HCT116 (cell line): ENCODE data around the gene GPR107. TPM values are rescaled to one million over a fixed set of nuclear protein-coding genes. Genes with fewer than 3 reads are reported as not detected.

Experiments
- ATAC-seq: fragments of 200-7000 bp; cut with Tn5 transposase; 2 replicates; pipeline ENCODE4 v1.9.1; 2020; ENCODE audit warnings: mild to moderate bottlenecking, moderate library complexity
- BruUV-seq: library from RNA; stranded (reverse); fragments of 400-500 nt; replicated peaks from 2 replicates; lab custom pipeline; 2021; lab: Mats Ljungman, UMichigan
- CTCF ChIA-PET: fragments of 300-600 bp; sonication (Branson Sonifier 250); formaldehyde crosslinking; loops from one replicate; lab custom pipeline; 2021; ENCODE audit warnings: antibody characterized with exemption; lab: Charles Lee
- POLR2A ChIA-PET: fragments of 300-600, 350-600 bp; sonication (Branson Sonifier 250); formaldehyde crosslinking; loops from one replicate; lab custom pipeline; 2021; ENCODE audit warnings: antibody characterized with exemption; lab: Charles Lee
- RAD21 ChIA-PET, 2 experiments: fragments of 300-600 bp; sonication (Branson Sonifier 250); formaldehyde crosslinking; loops; one replicate each; lab custom pipeline; 2023; ENCODE audit warnings: low total read pairs in 2 of 2; ENCODE audit not compliant: uncharacterized antibody in 2 of 2, unreplicated experiment in 2 of 2, low non-redundant PET in 1 of 2; lab: Charles Lee
- DNase-seq: peaks from one replicate; pipeline ENCODE4 v3.0.0-alpha.2; 2010; ENCODE audit warnings: low read depth, low spot score
- H2AFZ ChIP-seq: fragments of 200-600 bp; shearing (Covaris generic), sonication (generic); 2 replicates; pipeline ENCODE4 v1.6.1; 2017; ENCODE audit warnings: low read depth, mixed run types, mixed read lengths, antibody characterized with exemption, low read length; ENCODE audit not compliant: poor library complexity, severe bottlenecking
- H3K27ac ChIP-seq: 2 replicates; pipeline ENCODE4 v1.5.1; 2012; ENCODE audit warnings: low read depth, low read length
- H3K27me3 ChIP-seq: fragments of 200-600 bp; sonication (generic); 2 replicates; pipeline ENCODE4 v1.6.1; 2016; ENCODE audit warnings: mixed run types, low read length, mixed read lengths; ENCODE audit not compliant: insufficient read depth
- H3K36me3 ChIP-seq, 2 experiments: fragments of 200-500 bp in 1 of 2; fragments of 200-600 bp in 1 of 2; sonication (Bioruptor generic) in 1 of 2; sonication (generic) in 1 of 2; 2 replicates each; pipeline versions ENCODE4 v1.5.1 to v1.6.1; 2014 to 2016; ENCODE audit warnings: low read length in 2 of 2, inconsistent platforms in 1 of 2, mixed read lengths in 1 of 2, mixed run types in 1 of 2; ENCODE audit not compliant: insufficient read depth in 2 of 2, control insufficient read depth in 1 of 2
- H3K4me1 ChIP-seq, 2 experiments: fragments of 200-600 bp in 1 of 2; sonication (generic) in 1 of 2; 2 replicates each; pipeline versions ENCODE4 v1.5.1 to v1.6.1; 2012 to 2017; ENCODE audit warnings: low read length in 2 of 2, inconsistent platforms in 1 of 2, mild to moderate bottlenecking in 1 of 2, mixed read lengths in 1 of 2, mixed run types in 1 of 2, moderate library complexity in 1 of 2; ENCODE audit not compliant: insufficient read depth in 2 of 2, control insufficient read depth in 1 of 2
- H3K4me2 ChIP-seq: fragments of 200-600 bp; sonication (generic); 2 replicates; pipeline ENCODE4 v1.6.1; 2017; ENCODE audit warnings: mixed run types, low read length, mixed read lengths
- H3K4me3 ChIP-seq, 2 experiments: fragments of 200-600 bp in 1 of 2; sonication (generic) in 1 of 2; replicated peaks in 1 of 2; 2 replicates each; pipeline ENCODE4 v1.5.1; 2011 to 2016; ENCODE audit warnings: low read length in 2 of 2, control low read depth in 1 of 2, low read depth in 1 of 2, mild to moderate bottlenecking in 1 of 2, mixed read lengths in 1 of 2, mixed run types in 1 of 2
- H3K79me2 ChIP-seq: fragments of 200-600 bp; sonication (generic); 2 replicates; pipeline ENCODE4 v1.6.1; 2017; ENCODE audit warnings: mild to moderate bottlenecking, mixed run types, low read length, moderate library complexity, mixed read lengths; ENCODE audit not compliant: insufficient read depth
- H3K9ac ChIP-seq: fragments of 200-600 bp; sonication (generic); 2 replicates; pipeline ENCODE4 v1.6.1; 2016; ENCODE audit warnings: low read length, mixed read lengths
- H3K9me2 ChIP-seq: fragments of 200-600 bp; sonication (generic), shearing (Covaris generic); 2 replicates; pipeline ENCODE4 v1.6.1; 2017; ENCODE audit warnings: mixed run types, mild to moderate bottlenecking, moderate library complexity; ENCODE audit not compliant: insufficient read depth
- H3K9me3 ChIP-seq, 2 experiments: fragments of 200-500 bp in 1 of 2; fragments of 200-600 bp in 1 of 2; sonication (Bioruptor generic) in 1 of 2; sonication (generic) in 1 of 2; 2 replicates each; pipeline ENCODE4 v1.6.1; 2014 to 2017; ENCODE audit warnings: low read length in 2 of 2, mixed read lengths in 2 of 2, inconsistent platforms in 1 of 2, low read depth in 1 of 2, mild to moderate bottlenecking in 1 of 2, mixed run types in 1 of 2, moderate library complexity in 1 of 2; ENCODE audit not compliant: control insufficient read depth in 1 of 2, insufficient read depth in 1 of 2
- H4K20me1 ChIP-seq: fragments of 200-600 bp; sonication (generic), shearing (Covaris generic); 2 replicates; pipeline ENCODE4 v1.6.1; 2017; ENCODE audit warnings: mixed run types, mild to moderate bottlenecking, moderate library complexity; ENCODE audit not compliant: insufficient read depth
- ATF3 ChIP-seq: IDR thresholded peaks from 2 replicates; pipeline ENCODE4 v1.6.1; 2012
- CBX3 ChIP-seq: IDR thresholded peaks from 2 replicates; pipeline ENCODE4 v1.6.1; 2012; ENCODE audit warnings: low read depth
- CEBPB ChIP-seq: IDR thresholded peaks from 2 replicates; pipeline ENCODE4 v1.6.1; 2012; ENCODE audit warnings: low read depth
- EGR1 ChIP-seq: IDR thresholded peaks from 2 replicates; pipeline ENCODE4 v1.6.1; 2012; ENCODE audit warnings: low read depth
- EZH2 ChIP-seq: fragments of 200-600 bp; sonication (generic); IDR thresholded peaks from 2 replicates; pipeline ENCODE4 v1.6.1; 2017; ENCODE audit warnings: antibody characterized with exemption, mixed run types
- JUND ChIP-seq: IDR thresholded peaks from 2 replicates; pipeline ENCODE4 v1.6.1; 2012
- RAD21 ChIP-seq: IDR thresholded peaks from 2 replicates; pipeline ENCODE4 v1.6.1; 2012; ENCODE audit warnings: low read depth, mild to moderate bottlenecking
- SIN3A ChIP-seq: IDR thresholded peaks from 2 replicates; pipeline ENCODE4 v1.6.1; 2012; ENCODE audit warnings: low read depth
- SP1 ChIP-seq: IDR thresholded peaks from 2 replicates; pipeline ENCODE4 v1.6.1; 2012; ENCODE audit warnings: low read depth
- TCF7L2 ChIP-seq: IDR thresholded peaks from 2 replicates; pipeline ENCODE4 v1.7.0; 2011; ENCODE audit warnings: borderline replicate concordance, inconsistent platforms; ENCODE audit not compliant: insufficient read depth, insufficient read length; ENCODE audit errors: extremely low read depth
- YY1 ChIP-seq: IDR thresholded peaks from 2 replicates; pipeline ENCODE4 v1.6.1; 2011; ENCODE audit warnings: low read length, low read depth, moderate library complexity, mild to moderate bottlenecking; ENCODE audit not compliant: insufficient replicate concordance; ENCODE audit errors: extremely low read depth
- ZBTB33 ChIP-seq: IDR thresholded peaks from 2 replicates; pipeline ENCODE4 v1.6.1; 2011; ENCODE audit warnings: mild to moderate bottlenecking, low read length, moderate library complexity; ENCODE audit not compliant: insufficient replicate concordance; ENCODE audit errors: extremely low read depth
- ZFX ChIP-seq: fragments of 450-650 bp; IDR thresholded peaks from 2 replicates; pipeline ENCODE4 v1.6.1; 2017
- ZNF274 ChIP-seq: fragments of 200-500 bp; sonication (Bioruptor generic); IDR thresholded peaks from 2 replicates; pipeline ENCODE4 v1.6.1; 2014; ENCODE audit warnings: mild to moderate bottlenecking, low read depth, low read length, inconsistent platforms
- intact Hi-C: fragments of 100-400 bp; cut with micrococcal nuclease; formaldehyde crosslinking; loops from 2 replicates; pipeline ENCODE4 v1.10.0; 2022
- total RNA-seq: library from RNA; stranded (reverse); gene quantifications from one replicate; pipeline ENCODE4 v1.2.1, GENCODE V29; 2021; ENCODE audit not compliant: unreplicated experiment
- TF ChIP-seq, protein P1 (sequence below): IDR thresholded peaks from 2 replicates; pipeline ENCODE4 v1.6.1; 2012
- TF ChIP-seq, protein P2 (sequence below), 3 experiments: fragments of 200-600 bp in 1 of 3; sonication (generic) in 1 of 3; IDR thresholded peaks in 2 of 3; conservative IDR thresholded peaks in 1 of 3; 2 replicates each; pipeline ENCODE4 v1.5.1; 2012 to 2017; ENCODE audit warnings: low read depth in 2 of 3, low read length in 2 of 3, antibody characterized with exemption in 1 of 3, borderline replicate concordance in 1 of 3, control low read depth in 1 of 3, mild to moderate bottlenecking in 1 of 3, mixed read lengths in 1 of 3, mixed run types in 1 of 3, moderate library complexity in 1 of 3; ENCODE audit not compliant: insufficient read depth in 1 of 3

GPR107 gene
- total RNA-seq, 1 experiment from 2014 or later: 32.5 TPM

- H3K27me3 ChIP-seq: no peaks in the 10 kb centered on the region
- H3K36me3 ChIP-seq: peaks cover 0 to 9% of the 10 kb centered on the region in 2 experiments; a peak in 1 of 4 replicates
- H3K79me2 ChIP-seq: no peaks in the 10 kb centered on the region
- H3K4me1 ChIP-seq: peaks cover 0 to 6% of the 10 kb centered on the region in 2 experiments; a peak in 3 of 4 replicates
- no peaks in the 10 kb centered on the region for H4K20me1 ChIP-seq
- BruUV-seq: no TSS peak
- CTCF ChIA-PET: no interaction called here
- H3K9me3 ChIP-seq: no peaks in the 10 kb centered on the region
- DNase-seq (no peak), ATAC-seq (no peak)
- H3K9ac ChIP-seq: no peak overlapping the region
- H3K4me2 ChIP-seq: no peak overlapping the region
- no peak overlapping the region for H3K27ac ChIP-seq
- no peak overlapping the region for H3K4me3 ChIP-seq
- H2AFZ ChIP-seq: no peak overlapping the region
- TF ChIP-seq CEBPB: no peak
- TF ChIP-seq RAD21: no peak
- no peak for TF ChIP-seq EGR1
- TF ChIP-seq, protein P1, sequence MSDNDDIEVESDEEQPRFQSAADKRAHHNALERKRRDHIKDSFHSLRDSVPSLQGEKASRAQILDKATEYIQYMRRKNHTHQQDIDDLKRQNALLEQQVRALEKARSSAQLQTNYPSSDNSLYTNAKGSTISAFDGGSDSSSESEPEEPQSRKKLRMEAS: no peak
- TF ChIP-seq EZH2: no peak
- TF ChIP-seq ZNF274: no peak
- TF ChIP-seq ZBTB33: no peak
- no peak for TF ChIP-seq ATF3
- TF ChIP-seq, protein P2, sequence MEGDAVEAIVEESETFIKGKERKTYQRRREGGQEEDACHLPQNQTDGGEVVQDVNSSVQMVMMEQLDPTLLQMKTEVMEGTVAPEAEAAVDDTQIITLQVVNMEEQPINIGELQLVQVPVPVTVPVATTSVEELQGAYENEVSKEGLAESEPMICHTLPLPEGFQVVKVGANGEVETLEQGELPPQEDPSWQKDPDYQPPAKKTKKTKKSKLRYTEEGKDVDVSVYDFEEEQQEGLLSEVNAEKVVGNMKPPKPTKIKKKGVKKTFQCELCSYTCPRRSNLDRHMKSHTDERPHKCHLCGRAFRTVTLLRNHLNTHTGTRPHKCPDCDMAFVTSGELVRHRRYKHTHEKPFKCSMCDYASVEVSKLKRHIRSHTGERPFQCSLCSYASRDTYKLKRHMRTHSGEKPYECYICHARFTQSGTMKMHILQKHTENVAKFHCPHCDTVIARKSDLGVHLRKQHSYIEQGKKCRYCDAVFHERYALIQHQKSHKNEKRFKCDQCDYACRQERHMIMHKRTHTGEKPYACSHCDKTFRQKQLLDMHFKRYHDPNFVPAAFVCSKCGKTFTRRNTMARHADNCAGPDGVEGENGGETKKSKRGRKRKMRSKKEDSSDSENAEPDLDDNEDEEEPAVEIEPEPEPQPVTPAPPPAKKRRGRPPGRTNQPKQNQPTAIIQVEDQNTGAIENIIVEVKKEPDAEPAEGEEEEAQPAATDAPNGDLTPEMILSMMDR (IDR thresholded peaks at IDR 0.05 in 2 of 3, conservative IDR thresholded peaks at IDR 0.05 in 1 of 3; ENCODE audit: borderline replicate concordance in 1 of 3, insufficient read depth in 1 of 3, low read depth in 2 of 3, low read length in 2 of 3): no peak
- no peak for TF ChIP-seq YY1
- TF ChIP-seq CBX3: no peak
- no peak for TF ChIP-seq ZFX
- TF ChIP-seq TCF7L2: no peak
- no peak for TF ChIP-seq SIN3A
- TF ChIP-seq SP1: no peak
- no peak for TF ChIP-seq JUND
- H3K9me2 ChIP-seq: no peaks in the 10 kb centered on the region
- intact Hi-C loops: no loop called here
- POLR2A ChIA-PET: no interaction called here
- RAD21 ChIA-PET: no interaction called here
Measured at GRCh38 chr9:130112538-130113151, 58.9 kb downstream of the GPR107 start.
